HG03354 (cell line): ENCODE results near the gene ICAM4.

Source experiments
- ATAC-seq: cut with Tn5 transposase; IDR thresholded peaks from one replicate; pipeline ENCODE4 v1.9.1; 2021; ENCODE audit warnings: mild to moderate bottlenecking; ENCODE audit not compliant: unreplicated experiment, poor library complexity, severe bottlenecking

The ICAM4 gene

DNA sequence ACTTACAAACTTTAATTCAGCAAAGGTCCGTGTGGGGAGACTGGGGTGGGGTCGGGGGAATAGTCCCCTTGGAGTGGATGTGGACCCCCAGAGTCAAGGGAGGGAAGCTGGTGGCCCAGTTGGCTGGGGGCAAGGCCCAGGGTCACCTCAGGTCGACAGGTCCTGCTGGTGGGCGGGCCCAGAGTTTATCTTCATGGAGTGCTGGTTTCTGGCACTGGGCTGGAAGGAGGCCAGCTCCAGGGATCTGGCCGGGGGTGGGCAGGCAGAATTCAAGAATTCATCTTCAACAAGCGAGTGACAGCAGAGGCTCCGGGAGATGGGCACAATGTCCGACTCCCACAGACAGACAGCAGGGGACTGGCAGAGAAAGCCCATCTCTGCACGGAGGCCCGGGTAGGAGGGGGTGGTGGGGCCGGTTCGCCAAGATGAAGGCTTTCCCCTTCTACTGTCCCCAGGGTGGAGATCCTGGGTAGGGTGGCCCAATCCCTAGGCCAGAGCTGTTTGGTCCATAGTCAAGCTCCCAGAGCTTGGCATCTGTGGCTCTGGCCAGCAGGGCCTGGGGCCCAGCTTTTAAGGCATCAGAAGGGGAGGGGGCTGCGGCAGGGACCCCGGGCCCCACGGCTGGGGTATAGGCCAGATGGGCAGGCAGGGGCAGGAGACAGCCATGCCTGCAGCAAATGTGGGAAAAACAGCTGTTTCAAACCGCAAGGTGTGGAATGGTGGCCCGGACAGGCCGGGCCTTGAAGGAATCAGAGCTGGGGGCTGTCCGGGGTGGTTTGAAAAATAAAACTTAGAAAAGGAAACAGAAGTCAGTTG is 29.7 kb downstream of the ICAM4 start:
- ATAC-seq: no peak

DNA sequence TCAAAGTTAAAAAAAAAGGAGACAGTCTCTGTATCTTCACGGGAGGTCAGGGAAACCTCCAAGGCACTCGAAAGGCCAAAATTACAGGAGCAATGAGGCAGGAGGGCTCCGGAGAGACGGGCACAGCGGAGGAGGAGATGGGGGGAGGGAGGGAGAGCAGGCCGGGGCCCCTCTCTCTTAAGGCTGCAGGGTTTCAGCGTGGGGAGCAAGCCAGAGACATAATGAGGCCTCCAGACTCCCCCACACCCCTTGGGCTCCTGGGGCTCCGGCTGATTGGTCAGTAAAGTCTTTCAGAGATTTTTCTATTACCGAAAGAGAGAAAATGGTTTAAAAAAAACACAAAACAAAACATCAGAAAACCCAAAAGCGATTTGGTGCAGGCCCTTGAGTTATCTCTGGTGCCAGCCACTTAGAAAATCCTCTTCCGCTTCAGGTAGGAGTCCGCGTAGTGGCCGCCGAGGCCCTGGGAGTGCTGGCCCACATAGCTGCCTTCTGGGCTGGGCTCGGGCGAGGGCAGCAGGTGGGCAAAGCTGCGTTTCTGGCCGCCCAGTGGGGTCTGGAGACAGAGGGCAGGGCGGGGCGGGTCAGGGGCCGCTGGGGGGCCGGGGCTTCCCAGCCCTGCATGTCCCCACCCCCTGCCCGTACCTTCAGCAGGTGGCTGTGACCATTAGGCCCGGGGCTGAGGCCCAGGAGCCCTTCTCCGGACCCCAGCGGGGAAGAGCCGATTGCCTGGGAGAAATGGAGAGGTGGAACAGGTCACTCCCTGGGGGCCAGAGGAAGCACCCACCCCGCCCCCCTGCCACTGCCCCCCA is 30.5 kb downstream of the ICAM4 start:
- ATAC-seq: no peak

DNA sequence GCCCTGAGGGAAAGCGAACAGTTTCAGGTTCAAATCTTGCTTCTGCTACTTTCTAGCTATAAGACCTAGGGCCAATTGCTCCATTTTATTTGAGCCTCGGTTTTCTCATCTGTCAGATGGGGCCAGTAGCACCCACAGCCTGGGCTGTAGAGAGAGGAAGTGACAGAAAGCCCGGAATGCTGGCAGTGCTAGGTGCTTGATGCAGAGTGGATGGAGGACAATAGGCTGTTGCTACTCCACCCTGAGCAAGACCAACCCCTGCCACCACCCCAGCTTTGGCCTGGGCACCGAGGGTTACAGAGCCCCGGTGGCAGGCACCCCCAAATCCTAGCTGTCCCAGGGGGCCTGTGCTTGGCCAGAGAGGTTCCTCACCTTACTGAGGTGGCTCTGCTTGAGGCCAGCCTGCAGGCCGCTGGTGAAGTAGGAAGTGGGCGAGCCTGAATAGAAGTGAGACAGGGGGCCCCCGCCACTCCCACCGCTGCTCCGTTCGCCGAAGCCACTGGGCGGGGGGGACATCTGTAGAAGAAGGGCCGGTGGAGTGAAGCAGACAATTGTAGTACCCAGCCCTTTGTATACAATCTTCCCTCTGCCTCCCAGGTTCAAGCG is 31.2 kb downstream of the ICAM4 start:
- ATAC-seq: no peak

DNA sequence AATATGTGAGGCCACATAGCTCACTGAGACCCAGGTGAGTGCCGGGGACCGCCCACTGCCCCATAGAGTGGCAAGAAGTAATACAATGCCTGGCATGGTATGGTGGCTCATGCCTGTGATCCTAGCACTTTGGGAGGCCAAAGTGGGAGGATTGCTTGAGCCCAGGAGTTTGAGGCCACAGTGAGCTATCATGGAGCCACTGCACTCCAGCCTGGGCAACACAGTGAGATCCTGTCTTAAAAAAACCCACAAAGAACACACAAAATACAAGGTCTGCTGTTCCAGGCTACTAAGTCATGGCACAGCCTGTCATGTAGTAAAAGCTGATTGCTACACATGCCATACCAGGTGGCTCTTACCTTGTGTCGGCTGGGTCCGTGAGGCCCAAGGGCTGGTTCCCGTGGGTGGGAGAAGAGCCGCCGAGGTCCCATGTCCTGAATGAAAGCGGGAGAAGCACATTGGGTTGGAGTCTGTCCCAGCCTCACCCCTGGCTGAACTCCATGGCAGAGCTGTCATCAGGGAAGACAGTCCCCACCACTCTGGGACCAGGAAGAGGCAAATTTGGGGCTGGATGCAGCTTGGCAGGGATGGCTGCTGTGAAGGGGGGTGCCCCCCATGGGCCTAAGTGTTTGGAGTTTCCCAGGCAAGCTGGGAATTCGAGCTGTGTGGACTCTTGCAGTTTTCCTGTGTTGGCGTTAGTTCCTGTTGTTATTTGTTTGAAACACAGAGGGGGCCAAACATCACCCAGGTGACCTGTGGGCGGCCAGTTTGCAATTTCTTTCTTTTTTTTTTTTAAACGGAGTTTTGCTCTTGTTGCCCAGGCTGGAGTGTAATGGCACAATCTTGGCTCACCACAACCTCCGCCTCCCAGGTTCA is 32.3 kb downstream of the ICAM4 start:
- ATAC-seq: no peak

DNA sequence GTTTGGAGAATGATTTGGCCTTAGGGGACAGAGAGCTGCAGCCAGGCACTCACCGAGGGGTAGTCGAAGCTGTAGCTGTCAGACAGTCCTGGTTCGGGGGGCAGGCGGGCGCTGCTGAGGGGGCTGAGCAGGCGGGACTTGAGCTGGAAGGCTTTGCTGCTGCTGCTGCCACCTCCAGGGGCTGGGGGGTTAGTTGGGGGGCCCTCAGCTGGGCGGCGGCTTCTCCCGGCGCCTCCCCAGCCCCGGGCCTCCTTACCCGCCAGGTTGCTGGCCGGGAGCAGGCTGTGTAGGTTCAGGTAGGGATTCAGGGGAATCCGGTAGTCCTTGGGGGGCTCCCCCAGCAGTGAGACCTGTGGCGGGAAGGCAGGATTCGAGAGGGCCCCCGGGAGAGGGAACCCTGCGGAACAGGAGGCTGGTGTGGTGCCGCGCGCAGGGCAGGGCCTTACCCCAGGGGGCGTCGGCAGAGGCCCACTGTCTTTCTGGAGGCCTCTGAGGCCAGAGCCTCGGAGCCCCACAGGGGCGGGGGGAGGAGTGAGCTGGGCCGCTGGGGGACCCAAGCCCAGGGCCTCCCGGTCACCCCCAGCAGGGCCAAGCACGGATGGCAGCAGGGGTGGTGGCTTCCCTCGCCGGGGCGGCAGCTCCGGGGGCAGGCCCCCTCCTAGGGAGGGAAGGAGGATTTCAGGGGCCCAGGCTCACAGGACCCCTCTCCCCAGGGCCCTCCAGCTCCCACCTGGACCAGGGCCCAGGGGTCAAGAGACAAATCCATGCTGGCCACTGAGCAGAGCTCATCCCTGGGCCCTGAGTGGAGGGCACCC is 34.1 kb downstream of the ICAM4 start:
- no peak for ATAC-seq

DNA sequence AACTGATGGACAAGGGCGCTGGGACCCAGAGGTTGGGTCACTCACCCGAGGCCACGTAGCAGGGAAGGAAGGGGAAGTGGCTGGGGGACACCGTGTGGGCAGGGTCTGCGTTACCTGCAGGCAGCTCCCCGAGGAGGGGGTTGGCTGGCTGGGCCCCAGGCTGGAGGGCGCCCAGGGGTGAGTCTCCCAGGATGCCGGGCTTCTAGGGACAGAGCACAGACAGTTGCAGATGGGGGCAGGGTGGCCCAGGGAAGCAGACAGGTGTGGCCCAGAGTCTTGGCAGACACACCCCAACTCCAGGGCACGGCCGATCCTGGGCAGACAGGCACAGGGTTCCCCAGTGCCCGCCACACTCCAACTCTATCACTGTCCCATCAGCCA is 34.7 kb downstream of the ICAM4 start:
- no peak for ATAC-seq

DNA sequence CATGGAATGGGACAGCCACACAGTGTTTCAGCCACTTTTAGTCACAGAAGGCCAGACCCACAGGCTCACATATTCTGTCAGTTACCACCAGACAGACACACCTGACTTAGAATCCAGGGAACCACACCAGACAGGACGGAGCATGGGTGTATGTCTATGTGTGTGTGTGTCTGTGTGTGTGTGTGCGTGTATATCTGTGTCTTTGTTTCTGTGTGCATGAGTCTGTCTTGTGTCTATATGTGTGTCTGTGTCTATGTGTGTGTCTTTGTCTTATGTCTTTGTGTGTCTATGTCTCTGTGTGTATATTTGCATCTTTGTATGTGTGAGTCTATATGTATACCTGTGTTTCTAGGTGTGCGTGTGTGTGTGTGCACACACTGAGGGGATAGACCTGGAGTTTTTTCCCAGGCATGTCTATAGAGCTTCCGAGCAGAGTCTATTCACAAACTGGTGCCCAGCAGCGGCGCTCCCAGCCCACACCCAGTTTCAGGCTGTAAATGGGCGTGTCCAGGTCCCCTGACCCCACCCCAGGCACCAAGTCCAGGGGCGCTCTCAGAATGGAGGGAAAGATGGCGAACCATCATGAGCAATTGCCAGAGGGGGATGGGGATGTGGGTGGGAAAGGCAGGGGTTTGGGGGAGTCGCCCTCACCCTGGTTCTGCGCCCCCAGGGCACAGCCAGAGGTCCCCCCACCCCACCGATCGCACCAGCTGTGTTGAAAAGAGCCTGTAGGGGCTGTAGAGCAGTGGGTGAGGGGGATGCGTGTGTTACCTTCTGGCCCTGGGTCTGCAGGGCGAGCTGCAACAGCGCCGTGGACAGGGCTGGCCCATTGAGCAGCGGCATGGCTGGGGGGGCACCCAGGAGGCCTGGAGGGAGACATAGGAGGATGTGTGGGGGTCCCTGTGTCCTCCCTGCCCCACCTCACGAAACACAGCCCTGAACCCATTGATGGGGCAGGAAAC is 35.4 kb downstream of the ICAM4 start:
- no peak for ATAC-seq

DNA sequence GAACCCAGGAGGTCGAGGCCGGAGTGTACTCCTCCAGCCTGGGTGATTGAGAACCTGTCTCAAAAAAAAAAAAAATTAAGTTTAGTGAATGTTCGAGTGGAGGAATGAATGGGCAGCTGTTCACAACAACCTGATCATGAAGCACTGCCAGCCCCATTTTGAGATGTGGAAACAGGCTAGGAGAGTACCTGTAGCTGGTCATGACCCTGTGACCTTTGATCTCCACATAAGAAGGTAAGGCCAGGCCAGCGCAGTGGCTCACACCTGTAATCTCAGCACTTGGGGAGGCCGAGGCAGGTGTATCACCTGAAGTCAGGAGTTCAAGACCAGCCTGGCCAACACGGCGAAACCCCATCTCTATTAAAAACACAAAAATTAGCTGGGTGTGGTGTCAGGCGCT is 39.0 kb downstream of the ICAM4 start:
- ATAC-seq: no peak

DNA sequence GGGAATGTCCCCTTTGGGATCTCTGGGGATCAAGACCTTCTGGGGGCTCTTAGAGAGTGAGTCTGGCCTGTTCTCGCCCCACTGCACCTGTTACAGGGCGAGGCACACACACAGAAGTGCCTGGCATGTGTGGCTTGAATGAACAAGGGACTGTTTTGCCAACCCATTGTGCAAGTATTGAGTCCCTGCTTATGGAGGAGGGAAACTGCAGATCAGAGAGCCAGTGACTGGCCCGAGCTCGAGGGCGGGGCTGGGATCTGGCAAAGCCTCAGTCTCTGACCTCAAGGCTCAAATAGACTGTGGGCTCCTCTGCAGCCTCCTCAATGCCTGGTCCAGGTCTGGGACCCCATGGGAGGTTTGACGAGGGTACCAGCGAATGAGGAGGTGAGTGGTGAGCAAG is 41.0 kb downstream of the ICAM4 start:
- ATAC-seq: no peak

DNA sequence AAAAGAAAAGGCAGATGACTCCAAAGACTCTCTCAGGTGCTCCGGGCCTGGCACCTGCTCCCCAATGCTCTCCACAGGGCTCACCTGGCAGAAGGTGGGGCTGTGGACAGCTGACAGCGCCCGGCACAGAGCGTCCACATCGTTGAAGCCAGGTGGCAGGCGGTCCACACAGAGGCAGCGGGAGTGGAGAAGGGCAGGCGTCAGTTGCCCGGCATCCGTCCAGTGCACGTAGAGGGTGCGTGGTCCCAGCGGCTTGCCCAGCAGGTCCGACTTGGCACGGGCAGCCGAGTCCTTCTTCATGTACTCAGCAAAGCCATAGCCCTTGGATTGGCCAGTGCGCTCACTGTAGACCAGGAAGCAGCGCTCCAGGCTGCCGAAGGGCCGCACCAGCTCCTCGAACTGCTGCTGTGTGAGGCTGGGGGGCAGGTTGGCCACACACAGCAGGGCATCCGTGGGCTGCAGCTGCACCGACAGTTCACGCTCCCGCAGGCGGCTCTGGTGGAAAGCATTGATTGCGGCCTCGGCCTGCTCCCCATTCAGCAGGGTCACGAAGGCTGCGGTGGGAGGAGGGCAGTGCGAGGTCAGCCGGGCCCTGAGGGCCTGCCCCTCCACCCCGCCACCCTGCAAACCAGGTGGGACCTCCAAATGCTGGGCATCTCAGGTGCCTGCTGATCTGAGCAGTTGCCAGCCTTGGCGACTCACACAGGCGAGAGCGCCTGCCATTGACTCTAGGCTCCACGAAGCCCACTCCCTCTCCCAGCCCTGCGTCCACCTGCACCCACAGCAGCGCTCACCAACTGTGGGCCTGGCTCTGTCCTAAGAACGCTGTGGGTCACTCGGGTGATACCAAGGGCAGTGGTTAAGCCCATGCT is 42.0 kb downstream of the ICAM4 start:
- ATAC-seq: no peak

DNA sequence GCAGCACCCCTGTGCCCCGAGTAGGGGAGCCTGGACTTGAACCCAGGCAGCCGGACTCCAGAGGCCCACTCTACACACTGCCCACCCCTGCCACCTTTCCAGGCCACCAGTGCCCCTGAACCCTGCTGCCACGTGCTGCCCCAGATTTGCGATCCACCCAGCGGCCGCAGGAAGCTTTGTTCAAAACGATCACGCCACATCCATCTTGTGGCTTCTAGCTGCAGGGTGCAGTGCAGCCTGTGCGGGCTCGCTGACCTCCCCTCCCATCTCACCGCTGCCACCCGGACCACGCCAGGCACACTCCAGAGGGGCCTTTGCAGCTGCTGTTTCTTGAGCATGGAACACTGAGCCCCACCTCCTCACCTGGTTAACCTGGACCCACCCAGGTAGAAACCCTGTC is 42.8 kb downstream of the ICAM4 start:
- ATAC-seq: no peak

DNA sequence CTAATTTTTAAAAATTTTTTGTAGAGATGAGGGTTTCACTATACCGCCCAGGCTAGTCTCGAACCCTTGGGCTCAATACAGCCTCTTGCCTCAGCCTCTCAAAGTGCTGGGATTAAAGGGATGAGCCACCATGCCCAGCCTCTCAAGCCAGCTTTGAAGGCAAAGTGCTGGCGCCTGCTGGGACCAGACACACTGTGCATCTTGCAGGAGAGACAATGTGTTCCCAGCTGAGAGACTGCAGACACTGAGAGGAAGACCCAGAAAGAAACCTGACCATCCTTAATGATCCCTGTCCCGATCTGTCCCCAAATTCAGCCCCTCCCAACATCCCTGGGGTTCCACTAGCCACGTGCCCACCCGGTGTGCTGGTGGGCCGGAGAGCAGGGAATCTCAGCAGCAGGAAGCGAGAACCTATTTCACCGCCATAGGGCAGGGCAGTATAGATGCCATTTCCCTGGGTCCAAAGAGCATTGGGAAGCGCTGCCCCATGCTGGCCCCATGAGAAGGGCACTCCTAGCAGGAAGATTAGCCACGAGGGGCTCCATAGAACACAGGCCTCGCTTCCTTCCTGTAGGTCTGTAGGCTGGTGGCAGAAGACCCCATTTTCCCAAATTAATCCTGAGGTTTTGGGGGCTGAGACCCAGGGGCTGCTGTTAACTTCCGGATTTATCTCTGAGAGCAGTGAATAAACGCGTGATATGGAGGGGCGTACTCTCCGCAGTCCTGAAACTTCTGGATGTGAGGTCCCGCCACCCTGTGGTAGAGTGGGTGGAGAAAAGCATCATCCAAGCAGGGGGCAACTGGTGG is 45.6 kb downstream of the ICAM4 start:
- no peak for ATAC-seq

DNA sequence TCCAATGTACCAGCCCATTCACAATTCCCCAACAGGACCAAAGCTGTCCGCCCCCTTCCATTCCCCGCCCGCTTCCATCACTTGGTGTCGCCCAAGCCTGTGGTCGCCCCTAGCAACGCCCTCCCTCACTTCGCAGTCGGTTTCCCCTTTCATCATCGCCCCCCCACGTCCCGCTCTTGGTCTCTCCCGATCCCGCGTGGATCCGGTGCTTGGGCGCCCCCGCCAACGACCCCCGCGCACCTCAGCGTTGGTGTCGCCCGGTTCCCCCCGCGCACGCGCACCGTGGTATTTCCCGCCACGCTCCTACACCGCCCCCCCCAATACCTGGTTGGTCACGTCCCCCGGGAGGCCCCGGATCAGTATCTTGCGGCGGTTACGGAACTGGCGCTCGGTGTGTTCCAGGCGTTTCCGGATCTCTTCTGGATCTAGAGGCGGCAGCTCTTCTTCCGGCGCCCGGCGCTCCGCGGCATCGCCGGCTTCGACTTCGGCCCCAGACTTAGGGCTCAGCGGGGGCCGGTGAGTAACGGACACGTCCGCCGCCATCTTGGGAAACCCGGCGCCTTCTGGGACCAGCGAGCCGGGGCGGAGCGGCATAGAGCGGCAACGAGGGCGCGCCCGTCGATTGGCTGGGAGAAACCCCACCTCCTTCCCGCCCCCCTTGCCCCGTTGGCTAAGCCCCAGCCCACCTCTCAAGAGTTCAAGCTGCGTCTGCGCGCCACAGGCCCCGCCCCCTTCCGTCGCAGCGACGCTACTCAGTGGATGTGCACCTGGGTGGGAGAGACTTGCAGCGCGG is 46.4 kb downstream of the ICAM4 start, which contains the start of gene RAVER1:
Gene RAVER1, minus strand, starts transcription at position 565 of the 793 bp plus-strand sequence. Its CDS starts 22 bp downstream, at position 543.
- peak; percentile 84 for ATAC-seq

DNA sequence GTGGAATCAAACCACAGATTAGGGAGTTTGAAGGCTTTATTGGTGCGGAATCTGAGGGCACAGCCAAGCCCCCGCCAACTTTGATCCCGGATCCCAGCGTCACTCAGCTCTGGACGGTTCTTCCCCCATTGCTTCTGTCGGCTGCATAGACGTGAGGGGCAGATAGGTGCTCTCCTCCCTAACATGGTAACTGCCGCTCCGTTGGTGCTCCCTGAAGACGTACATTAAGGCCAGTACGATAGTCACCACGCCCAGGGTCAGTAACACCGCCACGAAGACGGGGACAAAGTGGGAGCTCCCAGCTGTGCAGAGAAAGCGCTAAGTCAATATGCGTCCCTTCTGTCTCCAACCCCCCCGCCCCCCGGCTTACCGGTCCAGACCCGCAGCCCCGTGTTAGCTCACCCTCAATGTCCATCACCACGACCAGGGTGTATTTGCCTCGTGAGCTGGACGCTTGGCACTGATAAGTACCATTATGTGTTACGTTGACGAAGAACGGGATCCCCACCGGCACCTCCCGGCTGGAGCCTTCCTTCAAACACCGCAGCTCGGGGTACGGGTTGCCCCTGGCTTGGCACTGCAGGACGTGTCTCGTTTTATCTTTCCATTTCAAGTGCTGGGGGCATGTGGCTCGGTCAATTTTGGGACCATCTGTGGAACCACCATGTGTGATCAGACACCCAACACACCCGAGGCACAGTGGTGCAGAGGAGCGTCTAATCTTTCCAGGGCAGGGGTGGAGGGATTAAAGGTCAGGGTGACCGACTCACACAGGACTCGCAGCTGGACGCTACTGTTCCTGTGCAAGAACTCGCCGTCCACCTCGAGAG is 47.2 kb downstream of the ICAM4 start:
- no peak for ATAC-seq
